Heart left ventricle (tissue), 16 donors: ENCODE measurements around the gene NDRG3. TPM values are rescaled to one million over a fixed set of nuclear protein-coding genes. Genes with fewer than 3 reads are reported as not detected.

Experiments used
- ATAC-seq, 4 donors: fragments of 200-7000 bp; cut with Tn5 transposase; one replicate each; pipeline ENCODE4 v1.9.1; 2020 to 2022; ENCODE audit warnings: moderate library complexity in 4 of 4, mild to moderate bottlenecking in 3 of 4, moderate number of reproducible peaks in 1 of 4
- DNase-seq, 5 donors: peaks; one replicate each; pipeline ENCODE4 v3.0.0-alpha.2; 2020
- H3K27ac ChIP-seq, 12 donors: fragments of 200-600 bp; sonication (generic) in 4 of 12; one replicate each; pipeline versions ENCODE4 v1.5.0 to v1.8.0; 2016 to 2022; ENCODE audit warnings: mild to moderate bottlenecking in 2 of 12
- H3K27me3 ChIP-seq, 9 donors: fragments of 200-600 bp; sonication (generic) in 2 of 9; one replicate each; pipeline versions ENCODE4 v1.5.1 to v1.8.0; 2016 to 2022; ENCODE audit warnings: mild to moderate bottlenecking in 3 of 9
- H3K36me3 ChIP-seq, 9 donors: fragments of 200-600 bp; sonication (generic) in 2 of 9; one replicate each; pipeline versions ENCODE4 v1.5.0 to v1.8.0; 2018 to 2022; ENCODE audit warnings: mild to moderate bottlenecking in 2 of 9
- H3K4me1 ChIP-seq, 12 donors: fragments of 200-600 bp; sonication (generic) in 4 of 12; one replicate each; pipeline versions ENCODE4 v1.5.0 to v1.8.0; 2016 to 2022; ENCODE audit warnings: mild to moderate bottlenecking in 3 of 12
- H3K4me3 ChIP-seq, 12 donors: fragments of 200-600 bp; sonication (generic) in 4 of 12; one replicate each; pipeline versions ENCODE4 v1.5.0 to v1.8.0; 2017 to 2022; ENCODE audit warnings: mild to moderate bottlenecking in 9 of 12, moderate library complexity in 4 of 12
- H3K9me3 ChIP-seq, 12 donors: fragments of 200-600 bp; sonication (generic) in 4 of 12; one replicate each; pipeline versions ENCODE4 v1.5.0 to v1.8.0; 2016 to 2022; ENCODE audit warnings: mild to moderate bottlenecking in 1 of 12
- POLR2A ChIP-seq, 2 donors: fragments of 450-650 bp; IDR thresholded peaks; one replicate each; pipeline ENCODE4 v1.6.1; 2017; ENCODE audit warnings: antibody characterized with exemption in 2 of 2, mild to moderate bottlenecking in 2 of 2, moderate library complexity in 2 of 2
- WGBS, 4 donors: extraction: QIAGEN DNeasy Blood & Tissue Kit in 2 of 4; methylation state at CpG; one replicate each; pipeline versions ENCODE4 v1.1.5 to v1.1.7; 2013 to 2018; 5-methylcytosine and 5-hydroxymethylcytosine counted together
- intact Hi-C, 10 donors: fragments of 100-400 bp; cut with DNase I; formaldehyde crosslinking; loops; one replicate each; pipeline versions ENCODE4 v1.11.1 to v1.14.2; 2022
- polyA plus RNA-seq, 2 donors: library from polyadenylated mRNA; stranded (reverse); fragments of 200-250 nt; gene quantifications; one replicate each; pipeline ENCODE4 v1.2.3, GENCODE V29; 2013
- total RNA-seq, 9 donors: library from RNA; depleted of rRNA in 2 of 9; stranded (reverse); fragments of >200 nt in 2 of 9; fragmentation: NEBNext Ultra II Directional in 3 of 9; extraction: Animal tissue kit (Norgen Biotek cat#: 25700) in 3 of 9; gene quantifications; one replicate each; pipeline versions ENCODE4 v1.1.0 to v1.2.4, GENCODE V29; 2016 to 2023
- TF ChIP-seq, protein P1 (sequence below), 12 donors: fragments of 200-600 bp; sonication (generic) in 4 of 12; IDR thresholded peaks; one replicate each; pipeline versions ENCODE4 v1.5.0 to v1.8.0; 2018 to 2022; ENCODE audit warnings: antibody characterized with exemption in 12 of 12, mild to moderate bottlenecking in 5 of 12
- donor health status: ischemic (EF 13 %, LVEDD 7.1; RV severe dilation, severe dysfunction).
- donor health status: healthy with polysubstance abuse.
- donor health status: DM: no; HTN: yes; CAD: no.
- donor health status: DM: no; HTN: no; CAD: no.
- donor health status: ischemic (EF 25% LVEDD 6.9; RV normal size, moderate dysfunction).
- donor health status: ischemic (EF 25% LVEDD 5.7; RV mildly dilated, moderate dysfunction).
- donor health status: healthy.
- donor health status: DM: yes; HTN: yes; CAD: no.
- donor health status: ischemic (EF 35%, LVEDD 5.7; RV mildly dilated, moderate dysfunction).
- donor health status: nonischemic (EF 11% LVEDD 7.7; RV severe dilation, severe dysfunction).
- donor health status: DM: yes; HTN: yes; CAD: no.
- donor health status: PGD.
- donor health status: ischemic (EF 29% LVEDD 5.4; RV normal size, mild dysfunction).
- donor health status: nonischemic (EF 23%, LVEDD 6.1; RV moderate dilation, normal function).

Gene NDRG3
- total and polyA plus RNA-seq, 11 donors: 17.3 to 34.8 (median 29.9) TPM

DNA sequence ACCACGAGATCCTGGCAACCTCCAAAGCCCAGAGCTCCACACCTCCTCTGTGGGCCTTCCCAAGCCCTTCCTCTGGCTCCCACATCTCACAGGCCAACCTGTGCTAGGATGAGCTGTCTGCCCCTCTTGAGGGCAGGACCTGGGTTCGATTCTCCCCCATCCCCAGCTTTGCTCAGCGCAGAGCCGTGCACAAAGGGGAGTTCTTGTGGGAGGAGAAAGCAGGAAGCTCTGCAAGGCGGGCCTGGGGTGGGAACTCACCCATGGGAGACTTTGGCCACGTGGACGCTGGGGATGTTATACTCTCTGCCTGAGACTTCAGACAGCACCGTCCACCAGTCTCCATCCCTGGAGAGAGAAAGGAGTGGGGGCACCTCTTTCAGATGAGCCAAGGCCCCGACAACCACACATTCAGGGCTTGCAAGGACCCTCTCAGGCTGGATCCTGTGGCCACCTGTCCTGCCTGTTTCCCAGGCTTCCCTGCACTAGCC lies 112.6 kb downstream of the NDRG3 start:
- Histone ChIP-seq H3K27me3 (no peaks in the 10 kb centered on the region), H3K36me3 (peaks cover 0 to 3% (median 0%) of the 10 kb centered on the region in 9 donors), H3K9me3 (no peaks in the 10 kb centered on the region), H3K27ac (no peak overlapping the region), H3K4me3 (no peak overlapping the region), H3K4me1 (peaks cover 0 to 19% (median 0%) of the 10 kb centered on the region in 12 donors)
- ATAC-seq (no peak), DNase-seq (no peak)
- TF ChIP-seq, protein P1, sequence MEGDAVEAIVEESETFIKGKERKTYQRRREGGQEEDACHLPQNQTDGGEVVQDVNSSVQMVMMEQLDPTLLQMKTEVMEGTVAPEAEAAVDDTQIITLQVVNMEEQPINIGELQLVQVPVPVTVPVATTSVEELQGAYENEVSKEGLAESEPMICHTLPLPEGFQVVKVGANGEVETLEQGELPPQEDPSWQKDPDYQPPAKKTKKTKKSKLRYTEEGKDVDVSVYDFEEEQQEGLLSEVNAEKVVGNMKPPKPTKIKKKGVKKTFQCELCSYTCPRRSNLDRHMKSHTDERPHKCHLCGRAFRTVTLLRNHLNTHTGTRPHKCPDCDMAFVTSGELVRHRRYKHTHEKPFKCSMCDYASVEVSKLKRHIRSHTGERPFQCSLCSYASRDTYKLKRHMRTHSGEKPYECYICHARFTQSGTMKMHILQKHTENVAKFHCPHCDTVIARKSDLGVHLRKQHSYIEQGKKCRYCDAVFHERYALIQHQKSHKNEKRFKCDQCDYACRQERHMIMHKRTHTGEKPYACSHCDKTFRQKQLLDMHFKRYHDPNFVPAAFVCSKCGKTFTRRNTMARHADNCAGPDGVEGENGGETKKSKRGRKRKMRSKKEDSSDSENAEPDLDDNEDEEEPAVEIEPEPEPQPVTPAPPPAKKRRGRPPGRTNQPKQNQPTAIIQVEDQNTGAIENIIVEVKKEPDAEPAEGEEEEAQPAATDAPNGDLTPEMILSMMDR (IDR thresholded peaks at IDR 0.05): no peak
- no peak for TF ChIP-seq POLR2A (IDR thresholded peaks at IDR 0.05)
- intact Hi-C loops: no loop called here
- WGBS, 4 donors: 69 to 80% (median 73%) methylated on average over 9 of the region's 9 CpGs

DNA sequence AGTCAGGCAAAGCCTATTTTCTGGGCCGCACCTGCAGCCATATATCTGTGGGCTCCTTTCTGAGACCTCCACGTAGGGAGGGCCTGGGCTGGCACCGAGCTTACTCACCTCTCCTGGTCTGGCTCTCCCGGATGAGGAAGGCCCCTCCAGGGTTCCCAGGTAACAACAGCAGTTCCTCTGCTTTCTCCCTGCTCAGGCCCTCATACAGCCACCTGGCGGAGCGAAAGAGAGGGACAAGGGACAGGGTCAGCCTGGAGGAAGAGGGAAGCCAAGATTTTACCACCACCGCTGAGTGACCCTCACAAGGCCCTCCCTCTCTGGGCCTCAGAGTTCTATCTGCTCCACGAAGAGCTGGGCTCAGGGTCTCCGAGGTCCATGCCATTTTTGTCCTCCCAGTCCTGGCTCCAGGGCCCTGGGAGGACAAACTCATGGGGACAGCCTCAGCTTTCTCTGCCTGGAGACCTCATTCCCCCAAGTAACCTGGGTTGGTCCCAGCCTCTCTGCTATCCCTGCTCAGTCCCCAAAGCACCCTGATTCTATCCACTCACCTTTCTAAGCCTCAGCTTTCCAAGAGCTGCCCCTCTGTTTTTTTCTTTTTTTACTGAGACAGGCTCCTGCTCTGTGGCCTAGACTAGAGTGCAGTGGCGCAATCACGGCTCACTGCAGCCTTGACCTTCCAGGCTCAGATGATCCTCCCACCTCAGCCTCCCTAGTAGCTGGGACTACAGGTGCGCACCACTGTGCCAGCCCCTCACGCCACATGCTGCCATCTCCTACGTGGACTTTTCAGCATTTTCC lies 113.2 kb downstream of the NDRG3 start:
- Histone ChIP-seq H3K27ac (no peak overlapping the region), H3K36me3 (peaks cover 0 to 3% (median 0%) of the 10 kb centered on the region in 9 donors), H3K9me3 (no peaks in the 10 kb centered on the region), H3K27me3 (no peaks in the 10 kb centered on the region), H3K4me3 (no peak overlapping the region), H3K4me1 (peaks cover 0 to 19% (median 0%) of the 10 kb centered on the region in 12 donors)
- ATAC-seq (no peak), DNase-seq (no peak)
- intact Hi-C loops: no loop called here
- no peak for TF ChIP-seq POLR2A (IDR thresholded peaks at IDR 0.05)
- TF ChIP-seq, protein P1 (IDR thresholded peaks at IDR 0.05): no peak
- WGBS, 4 donors: 83 to 86% (median 84%) methylated on average over 12 to 14 of the region's 14 CpGs

DNA sequence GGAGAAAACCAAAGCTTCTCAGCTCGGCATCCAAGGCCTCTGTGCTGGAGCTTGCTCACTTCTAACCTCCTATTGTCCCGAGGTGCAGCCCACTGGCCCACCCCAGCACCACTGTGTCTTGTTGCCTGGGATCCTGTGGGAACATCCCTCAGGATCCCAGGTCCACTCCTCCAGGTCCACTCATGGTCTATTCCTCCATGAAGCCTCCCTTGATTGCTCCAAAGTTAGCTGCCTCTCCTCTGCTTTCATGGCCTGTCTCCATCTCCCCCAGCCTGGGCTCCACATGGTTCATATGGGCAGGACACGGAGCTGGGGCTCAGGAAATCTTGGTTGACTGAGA lies 113.8 kb downstream of the NDRG3 start:
- no peak overlapping the region for H3K4me3 ChIP-seq
- WGBS, 4 donors: 81 to 86% (median 83%) methylated on average over 3 of the region's 3 CpGs
- intact Hi-C loops: no loop called here
- H3K27ac ChIP-seq: no peak overlapping the region
- peaks cover 0 to 3% (median 0%) of the 10 kb centered on the region in 9 donors for H3K36me3 ChIP-seq
- H3K4me1 ChIP-seq: peaks cover 0 to 19% (median 0%) of the 10 kb centered on the region in 12 donors
- H3K9me3 ChIP-seq: no peaks in the 10 kb centered on the region
- ATAC-seq: no peak
- no peaks in the 10 kb centered on the region for H3K27me3 ChIP-seq
- TF ChIP-seq, protein P1 (IDR thresholded peaks at IDR 0.05): no peak
- no peak for TF ChIP-seq POLR2A (IDR thresholded peaks at IDR 0.05)
- DNase-seq: no peak

DNA sequence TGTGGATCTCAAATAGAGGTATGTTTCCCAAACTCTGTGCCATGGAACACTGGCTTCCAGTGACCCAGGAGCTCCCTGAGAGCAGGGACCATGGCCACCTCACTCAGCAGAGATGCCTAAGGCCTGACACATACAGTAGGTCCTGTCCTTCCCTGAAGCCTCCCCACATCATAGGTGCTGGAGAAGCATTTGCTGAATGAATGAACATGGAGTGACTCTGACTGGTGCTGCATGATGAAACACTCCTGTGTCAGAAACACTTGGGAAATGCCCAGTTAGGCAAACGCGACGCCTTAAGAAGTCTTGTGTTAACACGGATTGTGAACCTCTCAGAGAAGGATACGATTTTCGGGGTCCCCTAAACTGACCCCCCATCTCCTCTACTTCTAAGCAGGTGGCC lies 114.2 kb downstream of the NDRG3 start:
- Histone ChIP-seq H3K4me1 (peaks cover 0 to 19% (median 0%) of the 10 kb centered on the region in 12 donors), H3K9me3 (no peaks in the 10 kb centered on the region), H3K27me3 (no peaks in the 10 kb centered on the region), H3K36me3 (peaks cover 0 to 3% (median 0%) of the 10 kb centered on the region in 9 donors), H3K4me3 (no peak overlapping the region), H3K27ac (no peak overlapping the region)
- DNase-seq: no peak
- WGBS, 4 donors: 88 to 98% (median 91%) methylated on average over 6 of the region's 6 CpGs
- intact Hi-C loops: no loop called here
- TF ChIP-seq POLR2A (IDR thresholded peaks at IDR 0.05): no peak
- TF ChIP-seq, protein P1 (IDR thresholded peaks at IDR 0.05): no peak
- ATAC-seq: no peak
